WTC11 (cell line): ENCODE results near the gene IRF2BPL. TPM values are rescaled to one million over a fixed set of nuclear protein-coding genes. Genes with fewer than 3 reads are reported as not detected.

ENCODE experiments used
- ATAC-seq: fragments of 200-7000 bp; cut with Tn5 transposase; 2 replicates; pipeline ENCODE4 v1.10.0; 2021; ENCODE audit warnings: mild to moderate bottlenecking, moderate library complexity
- CTCF ChIA-PET: fragments of 300-600 bp; sonication (Branson Sonifier 250); formaldehyde crosslinking; loops from one replicate; lab custom pipeline; 2021; ENCODE audit warnings: antibody characterized with exemption; lab: Charles Lee
- POLR2A ChIA-PET: fragments of 350-600 bp; sonication (Branson Sonifier 250); formaldehyde crosslinking; loops from one replicate; lab custom pipeline; 2021; ENCODE audit warnings: antibody characterized with exemption; lab: Charles Lee
- DNase-seq: peaks from one replicate; pipeline ENCODE4 v3.0.0; 2021; ENCODE audit warnings: low spot score
- H3K27ac Mint-ChIP-seq: 2 replicates; pipeline ENCODE4 v1.8.0; 2021; ENCODE audit warnings: mixed read lengths
- H3K27me3 Mint-ChIP-seq: 2 replicates; pipeline ENCODE4 v1.8.0; 2021; ENCODE audit warnings: low read depth, mild to moderate bottlenecking, moderate library complexity, mixed read lengths
- H3K36me3 Mint-ChIP-seq: 2 replicates; pipeline ENCODE4 v1.8.0; 2021; ENCODE audit warnings: mixed read lengths
- H3K4me1 Mint-ChIP-seq: 2 replicates; pipeline ENCODE4 v1.8.0; 2022; ENCODE audit warnings: mixed read lengths
- H3K4me3 Mint-ChIP-seq: 2 replicates; pipeline ENCODE4 v1.8.0; 2021; ENCODE audit warnings: mild to moderate bottlenecking, moderate library complexity, mixed read lengths
- H3K9me3 Mint-ChIP-seq: 2 replicates; pipeline ENCODE4 v1.8.0; 2021; ENCODE audit warnings: mixed read lengths
- MXD4 ChIP-seq: fragments of 250-450 bp; sonication (Bioruptor Pico); IDR thresholded peaks from 2 replicates; pipeline ENCODE4 v1.8.0; 2021; ENCODE audit warnings: mild to moderate bottlenecking, moderate library complexity, borderline replicate concordance
- NR2C2 ChIP-seq: sonication (generic); formaldehyde crosslinking; IDR thresholded peaks from 2 replicates; pipeline ENCODE4 v1.8.0; 2022; ENCODE audit warnings: mild to moderate bottlenecking, missing genetic modification reagents
- OVOL2 ChIP-seq: fragments of 250-450 bp; sonication (Bioruptor Pico); IDR thresholded peaks from 2 replicates; pipeline ENCODE4 v1.9.0; 2021; ENCODE audit warnings: mild to moderate bottlenecking, borderline replicate concordance
- TEAD1 ChIP-seq: sonication (generic); formaldehyde crosslinking; IDR thresholded peaks from 2 replicates; pipeline ENCODE4 v1.8.0; 2022; ENCODE audit warnings: mild to moderate bottlenecking, missing genetic modification reagents
- ZNF423 ChIP-seq: fragments of 250-450 bp; sonication (Bioruptor Pico); IDR thresholded peaks from 2 replicates; pipeline ENCODE4 v2.1.2; 2022; ENCODE audit warnings: mild to moderate bottlenecking, moderate library complexity
- total RNA-seq: library from RNA; stranded (reverse); gene quantifications from 3 replicates; pipeline ENCODE4 v1.2.3, GENCODE V29; 2021
- TF ChIP-seq, protein P1 (sequence below): fragments of 250-450 bp; sonication (Bioruptor Pico); IDR thresholded peaks from 2 replicates; pipeline ENCODE4 v1.9.0; 2021; ENCODE audit warnings: mild to moderate bottlenecking
- TF ChIP-seq, protein P2 (sequence below): fragments of 250-450 bp; sonication (Bioruptor Pico); IDR thresholded peaks from 2 replicates; pipeline ENCODE4 v1.9.0; 2021; ENCODE audit warnings: moderate library complexity, mild to moderate bottlenecking, inconsistent platforms, borderline replicate concordance
- TF ChIP-seq, protein P3 (sequence below): sonication (generic); formaldehyde crosslinking; conservative IDR thresholded peaks from 2 replicates; pipeline ENCODE4 v1.8.1; 2022; ENCODE audit warnings: mild to moderate bottlenecking, missing genetic modification reagents
- TF ChIP-seq, protein P4 (sequence below): sonication (generic); formaldehyde crosslinking; IDR thresholded peaks from 2 replicates; pipeline ENCODE4 v1.8.1; 2023; ENCODE audit warnings: mild to moderate bottlenecking, missing genetic modification reagents, moderate library complexity
- TF ChIP-seq, protein P5 (sequence below): sonication (generic); formaldehyde crosslinking; IDR thresholded peaks from 2 replicates; pipeline ENCODE4 v1.8.1; 2023; ENCODE audit warnings: mild to moderate bottlenecking, moderate library complexity, missing genetic modification reagents
- TF ChIP-seq, protein P6 (sequence below): sonication (generic); formaldehyde crosslinking; IDR thresholded peaks from 2 replicates; pipeline ENCODE4 v1.8.1; 2022; ENCODE audit warnings: low read depth, mild to moderate bottlenecking, moderate library complexity, missing genetic modification reagents, borderline replicate concordance
- TF ChIP-seq, protein P7 (sequence below): sonication (generic); formaldehyde crosslinking; IDR thresholded peaks from 2 replicates; pipeline ENCODE4 v1.8.0; 2022; ENCODE audit warnings: mild to moderate bottlenecking, missing genetic modification reagents
- TF ChIP-seq, protein P8 (sequence below): sonication (generic); formaldehyde crosslinking; IDR thresholded peaks from 2 replicates; pipeline ENCODE4 v1.8.0; 2023; ENCODE audit warnings: missing genetic modification reagents
- TF ChIP-seq, protein P9 (sequence below): fragments of 250-450 bp; sonication (Bioruptor Pico); IDR thresholded peaks from 2 replicates; pipeline ENCODE4 v1.9.0; 2021; ENCODE audit warnings: mild to moderate bottlenecking, borderline replicate concordance

IRF2BPL gene
- total RNA-seq, 1 experiment from 2014 or later: 126 TPM

DNA sequence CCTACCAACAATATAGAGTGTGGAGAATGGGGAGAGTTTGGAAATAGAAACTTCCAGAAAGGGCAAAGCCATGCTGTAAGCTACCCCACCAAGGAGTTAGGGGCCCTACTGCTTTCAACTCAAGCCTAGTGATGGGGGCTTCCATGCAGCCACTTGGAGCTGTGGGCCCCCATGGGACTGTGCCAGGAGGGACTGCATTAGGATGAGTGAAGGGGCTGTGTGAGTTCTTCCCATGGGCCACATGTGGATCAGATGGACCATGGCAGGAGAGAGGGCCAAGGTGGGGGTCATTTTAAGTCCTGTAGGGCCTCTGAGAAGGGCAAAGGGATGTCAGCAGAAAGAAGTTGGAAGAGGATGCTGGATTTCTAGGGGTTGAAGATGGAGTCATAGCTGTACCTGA is 46.5 kb upstream of the IRF2BPL start (continued):
- TF ChIP-seq, protein P1, sequence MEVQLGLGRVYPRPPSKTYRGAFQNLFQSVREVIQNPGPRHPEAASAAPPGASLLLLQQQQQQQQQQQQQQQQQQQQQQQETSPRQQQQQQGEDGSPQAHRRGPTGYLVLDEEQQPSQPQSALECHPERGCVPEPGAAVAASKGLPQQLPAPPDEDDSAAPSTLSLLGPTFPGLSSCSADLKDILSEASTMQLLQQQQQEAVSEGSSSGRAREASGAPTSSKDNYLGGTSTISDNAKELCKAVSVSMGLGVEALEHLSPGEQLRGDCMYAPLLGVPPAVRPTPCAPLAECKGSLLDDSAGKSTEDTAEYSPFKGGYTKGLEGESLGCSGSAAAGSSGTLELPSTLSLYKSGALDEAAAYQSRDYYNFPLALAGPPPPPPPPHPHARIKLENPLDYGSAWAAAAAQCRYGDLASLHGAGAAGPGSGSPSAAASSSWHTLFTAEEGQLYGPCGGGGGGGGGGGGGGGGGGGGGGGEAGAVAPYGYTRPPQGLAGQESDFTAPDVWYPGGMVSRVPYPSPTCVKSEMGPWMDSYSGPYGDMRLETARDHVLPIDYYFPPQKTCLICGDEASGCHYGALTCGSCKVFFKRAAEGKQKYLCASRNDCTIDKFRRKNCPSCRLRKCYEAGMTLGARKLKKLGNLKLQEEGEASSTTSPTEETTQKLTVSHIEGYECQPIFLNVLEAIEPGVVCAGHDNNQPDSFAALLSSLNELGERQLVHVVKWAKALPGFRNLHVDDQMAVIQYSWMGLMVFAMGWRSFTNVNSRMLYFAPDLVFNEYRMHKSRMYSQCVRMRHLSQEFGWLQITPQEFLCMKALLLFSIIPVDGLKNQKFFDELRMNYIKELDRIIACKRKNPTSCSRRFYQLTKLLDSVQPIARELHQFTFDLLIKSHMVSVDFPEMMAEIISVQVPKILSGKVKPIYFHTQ (CRISPR knock-in tag): no peak
- TF ChIP-seq, protein P2, sequence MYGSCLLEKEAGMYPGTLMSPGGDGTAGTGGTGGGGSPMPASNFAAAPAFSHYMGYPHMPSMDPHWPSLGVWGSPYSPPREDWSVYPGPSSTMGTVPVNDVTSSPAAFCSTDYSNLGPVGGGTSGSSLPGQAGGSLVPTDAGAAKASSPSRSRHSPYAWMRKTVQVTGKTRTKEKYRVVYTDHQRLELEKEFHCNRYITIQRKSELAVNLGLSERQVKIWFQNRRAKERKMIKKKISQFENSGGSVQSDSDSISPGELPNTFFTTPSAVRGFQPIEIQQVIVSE (CRISPR knock-in tag): no peak
- TF ChIP-seq MXD4 (CRISPR knock-in tag): no peak
- no peak for TF ChIP-seq ZNF423
- TF ChIP-seq, protein P3, sequence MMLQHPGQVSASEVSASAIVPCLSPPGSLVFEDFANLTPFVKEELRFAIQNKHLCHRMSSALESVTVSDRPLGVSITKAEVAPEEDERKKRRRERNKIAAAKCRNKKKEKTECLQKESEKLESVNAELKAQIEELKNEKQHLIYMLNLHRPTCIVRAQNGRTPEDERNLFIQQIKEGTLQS (CRISPR knock-in tag): no peak
- TF ChIP-seq, protein P4, sequence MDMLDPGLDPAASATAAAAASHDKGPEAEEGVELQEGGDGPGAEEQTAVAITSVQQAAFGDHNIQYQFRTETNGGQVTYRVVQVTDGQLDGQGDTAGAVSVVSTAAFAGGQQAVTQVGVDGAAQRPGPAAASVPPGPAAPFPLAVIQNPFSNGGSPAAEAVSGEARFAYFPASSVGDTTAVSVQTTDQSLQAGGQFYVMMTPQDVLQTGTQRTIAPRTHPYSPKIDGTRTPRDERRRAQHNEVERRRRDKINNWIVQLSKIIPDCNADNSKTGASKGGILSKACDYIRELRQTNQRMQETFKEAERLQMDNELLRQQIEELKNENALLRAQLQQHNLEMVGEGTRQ (CRISPR knock-in tag): no peak
- TF ChIP-seq, protein P5, sequence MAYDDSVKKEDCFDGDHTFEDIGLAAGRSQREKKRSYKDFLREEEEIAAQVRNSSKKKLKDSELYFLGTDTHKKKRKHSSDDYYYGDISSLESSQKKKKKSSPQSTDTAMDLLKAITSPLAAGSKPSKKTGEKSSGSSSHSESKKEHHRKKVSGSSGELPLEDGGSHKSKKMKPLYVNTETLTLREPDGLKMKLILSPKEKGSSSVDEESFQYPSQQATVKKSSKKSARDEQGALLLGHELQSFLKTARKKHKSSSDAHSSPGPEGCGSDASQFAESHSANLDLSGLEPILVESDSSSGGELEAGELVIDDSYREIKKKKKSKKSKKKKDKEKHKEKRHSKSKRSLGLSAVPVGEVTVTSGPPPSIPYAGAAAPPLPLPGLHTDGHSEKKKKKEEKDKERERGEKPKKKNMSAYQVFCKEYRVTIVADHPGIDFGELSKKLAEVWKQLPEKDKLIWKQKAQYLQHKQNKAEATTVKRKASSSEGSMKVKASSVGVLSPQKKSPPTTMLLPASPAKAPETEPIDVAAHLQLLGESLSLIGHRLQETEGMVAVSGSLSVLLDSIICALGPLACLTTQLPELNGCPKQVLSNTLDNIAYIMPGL (CRISPR knock-in tag): no peak
- TF ChIP-seq TEAD1 (CRISPR knock-in tag): no peak

DNA sequence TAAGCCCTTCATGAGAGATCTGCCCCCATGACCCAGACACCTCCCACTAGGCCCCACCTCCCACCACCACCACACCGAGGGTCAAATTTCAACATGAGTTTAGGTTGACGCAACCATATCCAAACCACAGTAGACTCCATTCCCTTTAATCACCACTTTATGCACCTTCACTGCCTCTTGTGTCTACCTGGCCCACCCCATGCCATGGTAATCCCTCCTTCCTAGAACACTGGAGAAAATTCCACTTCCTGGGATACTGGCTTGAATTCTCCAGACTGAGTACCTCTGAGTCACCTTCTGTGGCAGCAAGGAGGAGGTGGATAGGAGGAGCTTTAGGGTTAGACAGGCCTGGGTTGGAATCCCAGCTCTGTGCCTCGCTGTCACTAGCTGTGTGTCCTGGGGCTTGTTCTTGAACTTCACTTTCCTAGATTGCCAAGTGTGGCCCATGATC is 43.5 kb upstream of the IRF2BPL start:
- Mint-ChIP-seq H3K27ac (no peak overlapping the region), H3K36me3 (0 out of 2 replicates have a peak, but pooled peaks cover 2% of the 10 kb centered on the region), H3K9me3 (peaks cover 8% of the 10 kb centered on the region; the same call in 1 of the 2 replicates), H3K4me1 (peaks cover 43% of the 10 kb centered on the region), H3K27me3 (no peaks in the 10 kb centered on the region), H3K4me3 (no peak overlapping the region)
- ATAC-seq (no peak), DNase-seq (no peak)
- no peak for TF ChIP-seq OVOL2 (CRISPR knock-in tag)
- TF ChIP-seq, protein P6, sequence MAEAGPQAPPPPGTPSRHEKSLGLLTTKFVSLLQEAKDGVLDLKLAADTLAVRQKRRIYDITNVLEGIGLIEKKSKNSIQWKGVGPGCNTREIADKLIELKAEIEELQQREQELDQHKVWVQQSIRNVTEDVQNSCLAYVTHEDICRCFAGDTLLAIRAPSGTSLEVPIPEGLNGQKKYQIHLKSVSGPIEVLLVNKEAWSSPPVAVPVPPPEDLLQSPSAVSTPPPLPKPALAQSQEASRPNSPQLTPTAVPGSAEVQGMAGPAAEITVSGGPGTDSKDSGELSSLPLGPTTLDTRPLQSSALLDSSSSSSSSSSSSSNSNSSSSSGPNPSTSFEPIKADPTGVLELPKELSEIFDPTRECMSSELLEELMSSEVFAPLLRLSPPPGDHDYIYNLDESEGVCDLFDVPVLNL (CRISPR knock-in tag): no peak
- TF ChIP-seq, protein P7, sequence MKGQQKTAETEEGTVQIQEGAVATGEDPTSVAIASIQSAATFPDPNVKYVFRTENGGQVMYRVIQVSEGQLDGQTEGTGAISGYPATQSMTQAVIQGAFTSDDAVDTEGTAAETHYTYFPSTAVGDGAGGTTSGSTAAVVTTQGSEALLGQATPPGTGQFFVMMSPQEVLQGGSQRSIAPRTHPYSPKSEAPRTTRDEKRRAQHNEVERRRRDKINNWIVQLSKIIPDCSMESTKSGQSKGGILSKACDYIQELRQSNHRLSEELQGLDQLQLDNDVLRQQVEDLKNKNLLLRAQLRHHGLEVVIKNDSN (CRISPR knock-in tag): no peak
- no peak for TF ChIP-seq NR2C2 (CRISPR knock-in tag)
- TF ChIP-seq, protein P8, sequence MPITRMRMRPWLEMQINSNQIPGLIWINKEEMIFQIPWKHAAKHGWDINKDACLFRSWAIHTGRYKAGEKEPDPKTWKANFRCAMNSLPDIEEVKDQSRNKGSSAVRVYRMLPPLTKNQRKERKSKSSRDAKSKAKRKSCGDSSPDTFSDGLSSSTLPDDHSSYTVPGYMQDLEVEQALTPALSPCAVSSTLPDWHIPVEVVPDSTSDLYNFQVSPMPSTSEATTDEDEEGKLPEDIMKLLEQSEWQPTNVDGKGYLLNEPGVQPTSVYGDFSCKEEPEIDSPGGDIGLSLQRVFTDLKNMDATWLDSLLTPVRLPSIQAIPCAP: no peak
- TF ChIP-seq, protein P9, sequence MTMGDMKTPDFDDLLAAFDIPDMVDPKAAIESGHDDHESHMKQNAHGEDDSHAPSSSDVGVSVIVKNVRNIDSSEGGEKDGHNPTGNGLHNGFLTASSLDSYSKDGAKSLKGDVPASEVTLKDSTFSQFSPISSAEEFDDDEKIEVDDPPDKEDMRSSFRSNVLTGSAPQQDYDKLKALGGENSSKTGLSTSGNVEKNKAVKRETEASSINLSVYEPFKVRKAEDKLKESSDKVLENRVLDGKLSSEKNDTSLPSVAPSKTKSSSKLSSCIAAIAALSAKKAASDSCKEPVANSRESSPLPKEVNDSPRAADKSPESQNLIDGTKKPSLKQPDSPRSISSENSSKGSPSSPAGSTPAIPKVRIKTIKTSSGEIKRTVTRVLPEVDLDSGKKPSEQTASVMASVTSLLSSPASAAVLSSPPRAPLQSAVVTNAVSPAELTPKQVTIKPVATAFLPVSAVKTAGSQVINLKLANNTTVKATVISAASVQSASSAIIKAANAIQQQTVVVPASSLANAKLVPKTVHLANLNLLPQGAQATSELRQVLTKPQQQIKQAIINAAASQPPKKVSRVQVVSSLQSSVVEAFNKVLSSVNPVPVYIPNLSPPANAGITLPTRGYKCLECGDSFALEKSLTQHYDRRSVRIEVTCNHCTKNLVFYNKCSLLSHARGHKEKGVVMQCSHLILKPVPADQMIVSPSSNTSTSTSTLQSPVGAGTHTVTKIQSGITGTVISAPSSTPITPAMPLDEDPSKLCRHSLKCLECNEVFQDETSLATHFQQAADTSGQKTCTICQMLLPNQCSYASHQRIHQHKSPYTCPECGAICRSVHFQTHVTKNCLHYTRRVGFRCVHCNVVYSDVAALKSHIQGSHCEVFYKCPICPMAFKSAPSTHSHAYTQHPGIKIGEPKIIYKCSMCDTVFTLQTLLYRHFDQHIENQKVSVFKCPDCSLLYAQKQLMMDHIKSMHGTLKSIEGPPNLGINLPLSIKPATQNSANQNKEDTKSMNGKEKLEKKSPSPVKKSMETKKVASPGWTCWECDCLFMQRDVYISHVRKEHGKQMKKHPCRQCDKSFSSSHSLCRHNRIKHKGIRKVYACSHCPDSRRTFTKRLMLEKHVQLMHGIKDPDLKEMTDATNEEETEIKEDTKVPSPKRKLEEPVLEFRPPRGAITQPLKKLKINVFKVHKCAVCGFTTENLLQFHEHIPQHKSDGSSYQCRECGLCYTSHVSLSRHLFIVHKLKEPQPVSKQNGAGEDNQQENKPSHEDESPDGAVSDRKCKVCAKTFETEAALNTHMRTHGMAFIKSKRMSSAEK (CRISPR knock-in tag): no peak
- POLR2A ChIA-PET: no interaction called here
- CTCF ChIA-PET: interaction anchor here (0.8 to 11.4 kb wide), 12 partner anchors 12 to 204 kb away, joined by 3 to 249 read pairs (median 11); partner anchors contain the start of gene CIPC
